Fibroblast of pulmonary artery (primary cell): ENCODE data around the gene SGF29.

Experiments used
- DNase-seq: peaks from one replicate; pipeline ENCODE4 v3.0.0-alpha.2; 2010; ENCODE audit warnings: low read depth
- H3K4me3 ChIP-seq: replicated peaks from 2 replicates; pipeline ENCODE4 v1.5.1; 2011; ENCODE audit warnings: low read depth, mild to moderate bottlenecking, control low read depth, low read length, moderate library complexity
- TF ChIP-seq, protein P1 (sequence below): IDR thresholded peaks from 2 replicates; pipeline ENCODE4 v1.5.1; 2011; ENCODE audit warnings: mild to moderate bottlenecking, control low read depth, low read length, inconsistent platforms; ENCODE audit errors: missing control alignments

Gene SGF29

DNA sequence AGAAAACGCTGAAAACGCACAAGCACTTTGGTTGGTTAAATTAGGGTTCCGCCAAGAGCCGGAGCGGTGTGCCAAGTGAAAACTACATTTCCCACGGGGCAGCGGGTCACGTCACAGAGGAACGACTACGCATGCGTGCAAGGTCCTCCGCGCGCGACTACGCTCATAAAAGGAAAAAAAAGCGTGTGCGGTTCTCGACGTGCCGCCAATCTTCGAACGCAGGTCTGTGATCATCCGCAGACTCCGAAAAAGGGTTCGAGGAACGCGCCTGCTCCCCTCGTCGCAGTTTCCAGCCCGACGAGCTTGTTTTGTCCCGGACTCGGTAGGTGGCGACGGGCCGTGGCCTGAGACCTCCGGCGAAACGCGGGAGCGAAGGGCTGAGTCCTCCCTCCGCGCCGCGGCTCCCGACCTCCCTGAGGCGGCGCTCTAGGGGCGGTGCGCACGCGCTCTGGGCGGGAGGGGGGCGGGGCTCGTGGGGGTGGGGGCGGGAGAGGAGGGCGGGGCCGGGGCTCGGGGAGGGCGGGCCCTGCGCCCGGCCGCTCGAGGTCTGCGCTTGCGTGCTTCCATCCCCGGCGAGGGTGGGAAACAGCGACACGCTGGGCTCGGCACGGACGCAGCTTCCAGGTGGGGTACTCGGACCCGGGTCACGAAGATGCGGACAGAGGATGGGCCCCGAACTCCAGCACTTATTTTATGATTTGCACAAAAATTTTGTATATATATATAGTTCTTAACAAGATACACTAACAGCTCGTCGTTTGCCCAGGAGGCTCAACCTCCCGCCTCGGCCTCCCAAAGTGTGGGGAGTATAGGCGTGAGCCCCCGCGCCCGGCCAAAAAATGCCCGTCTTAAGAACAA lies at the start of gene SGF29:
Gene SGF29, plus strand, starts transcription at position 145 of the 858 bp plus-strand sequence. CDS start 27,150 bp downstream, outside the sequence.
- TF ChIP-seq, protein P1, sequence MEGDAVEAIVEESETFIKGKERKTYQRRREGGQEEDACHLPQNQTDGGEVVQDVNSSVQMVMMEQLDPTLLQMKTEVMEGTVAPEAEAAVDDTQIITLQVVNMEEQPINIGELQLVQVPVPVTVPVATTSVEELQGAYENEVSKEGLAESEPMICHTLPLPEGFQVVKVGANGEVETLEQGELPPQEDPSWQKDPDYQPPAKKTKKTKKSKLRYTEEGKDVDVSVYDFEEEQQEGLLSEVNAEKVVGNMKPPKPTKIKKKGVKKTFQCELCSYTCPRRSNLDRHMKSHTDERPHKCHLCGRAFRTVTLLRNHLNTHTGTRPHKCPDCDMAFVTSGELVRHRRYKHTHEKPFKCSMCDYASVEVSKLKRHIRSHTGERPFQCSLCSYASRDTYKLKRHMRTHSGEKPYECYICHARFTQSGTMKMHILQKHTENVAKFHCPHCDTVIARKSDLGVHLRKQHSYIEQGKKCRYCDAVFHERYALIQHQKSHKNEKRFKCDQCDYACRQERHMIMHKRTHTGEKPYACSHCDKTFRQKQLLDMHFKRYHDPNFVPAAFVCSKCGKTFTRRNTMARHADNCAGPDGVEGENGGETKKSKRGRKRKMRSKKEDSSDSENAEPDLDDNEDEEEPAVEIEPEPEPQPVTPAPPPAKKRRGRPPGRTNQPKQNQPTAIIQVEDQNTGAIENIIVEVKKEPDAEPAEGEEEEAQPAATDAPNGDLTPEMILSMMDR, result peak; percentile 10
- H3K4me3 ChIP-seq, result peak within 1 kb of the TSS; percentile 67

DNA sequence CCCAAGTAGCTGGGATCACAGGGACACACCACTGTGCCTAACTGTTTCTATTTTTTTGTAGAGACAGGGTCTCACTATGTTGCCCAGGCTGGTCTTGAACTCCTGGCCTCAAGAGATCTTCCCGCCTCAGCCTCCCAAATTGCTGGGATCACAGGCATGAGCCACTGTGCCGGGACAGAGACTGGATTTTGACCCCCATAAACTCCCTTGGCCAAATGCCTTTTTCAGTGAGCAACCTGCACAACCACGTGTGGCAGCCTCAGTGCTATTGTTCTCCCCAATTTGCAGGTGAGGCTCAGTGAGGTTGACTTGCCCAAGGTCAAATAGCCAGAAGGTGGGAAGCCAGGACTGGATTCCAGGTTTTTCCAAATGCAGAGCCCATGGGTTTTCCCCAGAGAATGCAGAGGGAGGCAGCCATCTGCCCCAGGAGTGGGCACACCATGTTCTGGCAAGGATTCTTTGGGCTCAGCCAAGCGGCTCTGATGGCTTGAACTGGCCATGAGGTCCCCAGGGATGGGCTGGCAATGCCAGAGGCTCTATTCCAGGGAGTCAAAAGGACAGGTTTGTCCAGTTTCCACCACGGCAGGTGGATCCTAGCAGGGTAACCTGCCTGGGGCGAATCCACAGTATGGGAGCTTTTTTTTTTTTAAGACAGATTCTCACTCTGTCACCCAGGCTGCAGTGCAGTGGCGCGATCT lies 48.9 kb upstream of the SGF29 start:
- DNase-seq, result no peak
- H3K4me3 ChIP-seq, result no peak overlapping the region
- TF ChIP-seq, protein P1, result no peak

More for the DNA sequence above, at the start of gene SGF29:
- peak; percentile 96 for DNase-seq

DNA sequence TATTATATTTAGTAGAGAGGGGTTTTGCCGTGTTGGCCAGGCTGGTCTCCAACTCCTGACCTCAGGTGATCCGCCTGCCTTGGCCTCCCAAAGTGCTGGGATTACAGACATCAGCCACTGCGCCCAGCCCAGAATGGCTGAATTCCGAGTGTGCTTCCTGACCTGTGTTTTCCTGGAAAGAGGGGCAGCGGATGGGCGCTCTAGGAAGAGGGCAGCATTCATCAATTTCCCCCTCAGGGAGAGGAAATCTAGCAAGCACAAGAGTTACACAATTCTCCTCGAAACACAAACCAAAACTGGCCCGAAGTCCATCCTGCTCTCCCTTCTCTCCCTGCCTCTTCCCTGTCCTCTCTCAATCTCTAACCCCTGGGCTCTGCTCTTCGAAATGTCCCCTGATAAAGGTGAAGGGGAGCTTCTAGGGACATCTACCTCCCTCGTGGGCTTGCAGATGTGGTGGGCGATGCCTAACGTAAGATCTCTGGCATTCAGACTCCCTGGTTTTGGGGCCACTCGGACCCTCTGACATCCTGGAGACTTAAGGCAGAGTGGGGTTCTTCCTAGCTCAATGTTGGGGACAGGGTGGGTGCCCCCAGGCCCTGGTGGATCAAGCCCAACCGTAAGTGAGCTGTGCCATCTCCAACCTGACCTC lies 48.1 kb upstream of the SGF29 start:
- TF ChIP-seq, protein P1, result no peak
- H3K4me3 ChIP-seq, result no peak overlapping the region
- DNase-seq, result no peak

DNA sequence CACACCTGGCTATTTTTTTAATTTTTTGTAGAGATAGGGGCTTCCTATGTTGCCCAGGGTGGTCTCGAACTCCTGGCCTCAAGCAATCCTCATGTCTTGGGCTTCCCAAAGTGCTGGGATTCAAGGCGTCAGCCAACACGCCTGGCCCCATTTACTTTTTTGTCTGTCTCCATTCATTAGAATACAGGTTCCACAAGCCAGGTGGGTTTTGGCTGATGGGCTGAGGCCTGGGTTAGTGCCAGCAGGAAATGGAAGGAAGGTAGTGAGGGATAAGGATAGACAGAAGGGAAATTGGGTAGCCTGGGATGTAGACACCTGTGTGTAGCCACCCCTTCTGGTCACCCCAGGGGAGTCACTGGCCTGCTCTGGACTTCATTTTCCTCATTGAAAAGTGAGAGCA lies 42.7 kb upstream of the SGF29 start:
- no peak for DNase-seq
- TF ChIP-seq, protein P1, result no peak

DNA sequence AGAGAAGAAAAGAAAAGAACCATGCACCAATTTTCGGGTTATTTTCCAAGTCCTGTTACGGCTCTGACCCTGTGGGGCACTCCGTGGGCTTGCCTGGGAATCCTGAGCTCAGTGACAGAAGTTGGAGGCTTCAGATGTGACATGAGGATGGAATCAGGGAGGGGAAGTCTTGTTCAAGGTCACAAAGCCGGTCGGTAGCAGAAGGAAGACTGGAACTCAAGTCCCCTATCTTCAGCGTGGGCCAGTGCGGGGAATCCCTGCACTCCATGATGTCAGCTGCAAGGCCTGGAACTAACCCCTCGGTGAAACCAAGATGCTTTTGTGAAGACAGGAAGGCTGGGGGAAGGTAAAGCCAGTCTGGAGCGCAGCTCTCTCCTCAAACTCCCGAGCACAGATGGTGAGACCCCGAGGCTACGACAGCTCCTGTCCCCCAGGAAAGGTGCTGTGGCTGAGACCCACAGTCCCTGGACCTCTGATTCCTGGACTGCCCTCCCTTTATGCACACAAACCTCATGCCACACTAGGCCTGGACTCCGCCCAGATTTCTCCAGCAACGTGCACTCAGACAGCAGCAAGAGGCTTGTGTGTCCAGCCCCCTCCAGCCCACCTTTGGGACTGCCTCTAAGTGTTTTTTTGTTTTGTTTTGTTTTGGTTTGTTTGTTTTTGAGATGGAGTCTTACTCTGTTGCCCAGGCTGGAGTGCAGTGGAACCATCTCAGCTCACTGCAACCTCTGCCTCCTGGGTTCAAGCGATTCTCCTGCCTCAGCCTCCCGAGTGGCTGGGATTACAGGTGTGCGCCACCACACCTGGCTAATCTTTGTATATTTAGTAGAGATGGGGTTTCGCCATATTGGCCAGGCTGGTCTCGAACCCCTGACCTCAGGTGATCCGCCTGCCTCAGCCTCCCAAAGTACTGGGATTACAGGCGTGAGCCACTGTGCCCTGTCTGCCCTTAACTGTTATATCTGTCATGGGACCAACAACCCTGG lies 41.6 kb upstream of the SGF29 start:
- H3K4me3 ChIP-seq, result no peak overlapping the region
- no peak for DNase-seq
- TF ChIP-seq, protein P1, result no peak

More for the DNA sequence above, 42.7 kb upstream of the SGF29 start:
- H3K4me3 ChIP-seq, result no peak overlapping the region
